SIG-M5 treated with dmso at 0.1 percent for 504 hours (cell line): ENCODE measurements around the gene NOP9.
A peak's percentile ranks its signal among the peaks of the same experiment; 100 is the strongest.

Source experiments
- DNase-seq: peaks from one replicate; lab custom pipeline; 2025; ENCODE audit not compliant: unreplicated experiment; lab: John Stamatoyannopoulos, UW

NOP9 gene

GRCh38 chr14:24299255-24300191 is at the start of gene NOP9, which contains the start of gene DHRS1:
NOP9 (plus strand) TSS chr14:24299850; CDS start chr14:24299955, 105 bp downstream.
DHRS1 (minus strand) TSS chr14:24299780; CDS start chr14:24299106, 674 bp downstream.
- DNase-seq, result peak; percentile 87

- no peak for DNase-seq
Measured at GRCh38 chr14:24250354-24250753, 49.3 kb upstream of the NOP9 start.

- no peak for DNase-seq
Measured at GRCh38 chr14:24251880-24252288, 47.8 kb upstream of the NOP9 start.

GRCh38 chr14:24252289-24253124 is 47.1 kb upstream of the NOP9 start:
- DNase-seq, result no peak

GRCh38 chr14:24253936-24254335 is 45.7 kb upstream of the NOP9 start:
- DNase-seq, result no peak

GRCh38 chr14:24254630-24255392 is 44.8 kb upstream of the NOP9 start:
- no peak for DNase-seq

- DNase-seq, result no peak
Measured at GRCh38 chr14:24255438-24255837, 44.2 kb upstream of the NOP9 start.

- no peak for DNase-seq
Measured at GRCh38 chr14:24255931-24256711, 43.5 kb upstream of the NOP9 start.

GRCh38 chr14:24256960-24257359 is 42.7 kb upstream of the NOP9 start:
- DNase-seq, result no peak

GRCh38 chr14:24258119-24258518 is 41.5 kb upstream of the NOP9 start:
- DNase-seq, result no peak

GRCh38 chr14:24258548-24259265 is 40.9 kb upstream of the NOP9 start:
- DNase-seq, result no peak

- DNase-seq, result no peak
Measured at GRCh38 chr14:24259282-24260025, 40.2 kb upstream of the NOP9 start.

GRCh38 chr14:24260026-24260779 is 39.4 kb upstream of the NOP9 start:
- no peak for DNase-seq

- DNase-seq, result no peak
Measured at GRCh38 chr14:24260780-24261157, 38.9 kb upstream of the NOP9 start.

GRCh38 chr14:24261256-24261968 is 38.2 kb upstream of the NOP9 start:
- no peak for DNase-seq

- no peak for DNase-seq
Measured at GRCh38 chr14:24261969-24262327, 37.7 kb upstream of the NOP9 start.

- DNase-seq, result no peak
Measured at GRCh38 chr14:24262821-24263733, 36.6 kb upstream of the NOP9 start, which contains the start of gene TGM1. TGM1 (minus strand) TSS chr14:24263177; CDS start chr14:24262352, 825 bp downstream.
